HG02840 (cell line): ENCODE data around the gene KDM6A.

ENCODE experiments used
- ATAC-seq: cut with Tn5 transposase; IDR thresholded peaks from one replicate; pipeline ENCODE4 v1.9.1; 2021; ENCODE audit warnings: mild to moderate bottlenecking, moderate library complexity, moderate number of reproducible peaks; ENCODE audit not compliant: unreplicated experiment, low FRiP score

The KDM6A gene

DNA sequence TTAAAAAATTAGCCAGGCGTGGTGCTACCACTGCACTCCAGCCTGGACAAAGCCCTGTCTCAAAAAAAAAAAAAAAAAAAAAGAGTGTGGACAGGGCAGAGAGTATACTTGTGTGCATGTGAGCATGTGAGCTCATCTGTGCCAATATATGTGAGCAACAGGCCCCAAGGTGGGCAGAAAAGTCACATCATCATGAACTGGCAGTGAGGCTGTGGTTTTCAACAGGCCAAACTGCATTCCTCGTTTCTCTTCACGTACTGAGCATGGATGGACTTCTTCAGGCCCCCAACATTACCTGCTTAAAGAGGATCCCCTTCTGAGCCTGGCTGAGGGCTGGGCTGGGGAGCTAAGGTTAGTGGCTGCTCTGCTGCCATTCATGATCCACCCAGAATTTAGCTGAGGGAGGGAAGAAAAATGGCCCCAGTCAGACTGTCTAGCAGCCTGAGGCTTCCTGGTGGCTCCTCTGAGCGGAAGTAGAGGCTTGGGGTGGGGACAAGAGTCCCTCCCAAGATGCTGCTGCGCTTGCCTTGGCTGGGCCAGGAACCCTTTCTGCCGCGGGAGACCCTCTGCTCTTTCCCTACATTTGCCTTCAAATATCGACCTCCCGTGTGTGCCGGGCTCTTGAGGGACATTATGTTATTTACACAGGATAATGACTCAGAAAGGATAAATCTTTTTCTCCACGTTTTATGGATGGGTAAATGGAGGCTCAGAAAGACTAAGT, 272.7 kb downstream of the KDM6A start:
- no peak for ATAC-seq

DNA sequence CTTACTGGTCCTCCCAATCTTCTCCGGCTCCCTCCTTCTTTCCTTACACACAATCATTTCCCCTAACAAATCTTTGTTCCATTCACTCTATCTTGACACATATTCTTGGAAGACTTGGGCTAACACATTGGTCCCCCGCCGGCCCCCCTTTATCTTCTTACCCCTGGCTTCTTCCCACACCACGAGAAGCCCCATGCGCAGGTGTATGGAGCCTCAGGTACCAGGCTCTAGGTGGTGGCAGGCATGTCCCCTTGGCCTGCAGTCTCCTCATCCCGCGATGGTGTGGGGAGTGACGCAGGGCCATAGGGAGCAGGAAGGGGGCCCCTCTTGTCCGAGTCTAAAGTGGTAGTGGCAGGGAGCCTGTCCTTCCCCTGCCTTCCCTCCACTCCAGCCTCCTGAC, 277.8 kb downstream of the KDM6A start:
- ATAC-seq = no peak

DNA sequence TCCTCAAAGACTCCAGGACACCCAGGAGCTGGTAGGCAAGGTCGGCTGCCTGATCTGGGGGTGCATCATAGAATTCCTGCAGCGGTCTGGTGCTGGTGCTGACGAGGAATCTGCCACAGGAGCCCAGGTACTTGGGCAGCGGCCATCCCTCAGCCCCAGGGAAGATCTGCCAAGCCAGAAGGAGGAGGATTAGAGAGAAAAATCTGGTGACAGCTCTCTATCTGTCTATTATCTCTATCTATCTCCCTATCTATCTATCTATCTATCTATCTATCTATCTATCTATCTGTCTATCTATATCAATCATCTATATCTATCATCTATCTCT, 281.0 kb downstream of the KDM6A start:
- no peak for ATAC-seq

DNA sequence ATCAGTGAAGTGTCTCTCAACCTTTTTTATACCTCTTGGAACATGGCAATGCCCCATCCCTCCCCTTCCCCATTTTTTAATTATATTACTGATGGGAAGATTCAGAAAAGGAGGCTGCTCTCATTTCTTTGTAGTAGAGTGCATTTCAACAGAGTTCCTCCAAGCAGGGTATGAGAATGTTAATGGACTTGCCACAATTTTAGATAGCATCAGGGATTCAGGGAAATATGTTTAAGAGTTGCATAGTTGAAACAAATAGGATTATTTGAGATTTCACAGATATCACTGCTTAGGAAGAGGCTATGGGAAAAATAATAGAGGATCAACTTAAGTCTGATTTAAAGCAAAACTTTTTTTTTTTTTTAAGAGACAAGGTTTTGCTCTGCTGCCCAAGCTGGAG, 281.5 kb downstream of the KDM6A start:
- no peak for ATAC-seq

DNA sequence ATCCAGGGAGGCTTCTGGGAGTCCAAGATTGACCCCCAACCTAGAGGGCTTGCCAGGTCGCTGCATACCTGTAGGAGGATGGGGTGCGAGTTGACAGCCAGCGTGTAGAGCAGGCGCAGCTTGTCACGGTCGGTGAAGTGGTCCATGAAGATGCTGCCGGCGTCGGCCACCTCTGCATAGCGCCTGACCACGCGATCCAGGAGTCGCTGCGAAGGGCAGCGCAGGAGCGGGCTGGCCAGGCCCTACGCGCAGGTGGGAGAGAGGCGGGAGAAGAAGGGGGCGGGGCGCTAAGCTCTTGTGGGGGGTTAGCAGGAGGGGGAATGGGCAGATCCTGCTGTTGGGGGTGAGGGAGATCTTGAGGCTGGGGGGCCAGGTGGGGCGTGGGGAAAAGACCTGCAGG, 284.7 kb downstream of the KDM6A start:
- ATAC-seq = no peak
